SW480 (cell line): ENCODE data around the gene SEPTIN12.

ENCODE experiments used
- DNase-seq: peaks from one replicate; pipeline ENCODE4 v3.0.0-alpha.2; 2016; ENCODE audit warnings: low spot score

SEPTIN12 gene

GRCh38 chr16:4787627-4788482 is at the start of gene SEPTIN12:
SEPTIN12 (minus strand) TSS chr16:4788345; CDS start chr16:4787645, 700 bp downstream.
- DNase-seq: no peak

GRCh38 chr16:4836727-4837126 is 48.6 kb upstream of the SEPTIN12 start:
- no peak for DNase-seq

- DNase-seq: no peak
Measured at GRCh38 chr16:4833584-4833983, 45.4 kb upstream of the SEPTIN12 start.

GRCh38 chr16:4832698-4833343 is 44.7 kb upstream of the SEPTIN12 start:
- no peak for DNase-seq

- DNase-seq: no peak
Measured at GRCh38 chr16:4831616-4832015, 43.5 kb upstream of the SEPTIN12 start.

GRCh38 chr16:4830408-4830807 is 42.3 kb upstream of the SEPTIN12 start:
- DNase-seq: no peak

GRCh38 chr16:4828567-4829321 is 40.6 kb upstream of the SEPTIN12 start:
- no peak for DNase-seq

GRCh38 chr16:4826980-4827379 is 38.8 kb upstream of the SEPTIN12 start:
- DNase-seq: no peak

- DNase-seq: no peak
Measured at GRCh38 chr16:4826526-4826925, 38.4 kb upstream of the SEPTIN12 start.

GRCh38 chr16:4825196-4825595 is 37.1 kb upstream of the SEPTIN12 start:
- DNase-seq: no peak

- DNase-seq: no peak
Measured at GRCh38 chr16:4820652-4821051, 32.5 kb upstream of the SEPTIN12 start.

- DNase-seq: no peak
Measured at GRCh38 chr16:4814542-4815173, 26.5 kb upstream of the SEPTIN12 start.

GRCh38 chr16:4814046-4814445 is 25.9 kb upstream of the SEPTIN12 start:
- DNase-seq: no peak

GRCh38 chr16:4813251-4814003 is 25.3 kb upstream of the SEPTIN12 start:
- DNase-seq: no peak

- DNase-seq: no peak
Measured at GRCh38 chr16:4811773-4812172, 23.6 kb upstream of the SEPTIN12 start.

- no peak for DNase-seq
Measured at GRCh38 chr16:4811242-4811641, 23.1 kb upstream of the SEPTIN12 start.

- no peak for DNase-seq
Measured at GRCh38 chr16:4806280-4806679, 18.1 kb upstream of the SEPTIN12 start.

- no peak for DNase-seq
Measured at GRCh38 chr16:4805231-4805630, 17.1 kb upstream of the SEPTIN12 start.

GRCh38 chr16:4803898-4804762 is 16.0 kb upstream of the SEPTIN12 start:
- DNase-seq: no peak

- no peak for DNase-seq
Measured at GRCh38 chr16:4803401-4803844, 15.3 kb upstream of the SEPTIN12 start.
